Measurements from ENCODE around the gene ATCAY.

Gene ATCAY

DNA sequence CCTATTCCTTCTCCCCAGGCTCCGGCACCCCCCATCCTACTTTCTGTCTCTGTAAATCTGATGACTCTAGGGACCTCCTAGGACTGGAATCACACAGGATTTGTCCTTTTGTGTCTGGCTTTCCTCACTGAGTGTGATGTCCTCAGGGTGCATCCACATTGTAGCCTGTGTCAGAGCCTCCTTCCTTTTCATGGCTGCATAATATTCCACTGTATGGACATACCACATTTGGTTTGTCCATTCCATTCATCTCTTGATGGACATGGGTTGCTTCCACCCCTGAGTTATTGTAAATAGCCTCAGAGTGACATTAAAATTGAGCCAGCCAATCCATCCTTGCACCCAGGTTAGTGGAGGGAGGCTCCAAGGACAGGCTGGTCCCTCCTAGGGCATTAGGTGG lies 29.6 kb downstream of the ATCAY start:
- no peak overlapping the region for H3K27ac ChIP-seq
- no peaks in the 10 kb centered on the region for H3K27me3 ChIP-seq (ENCODE audit: insufficient read depth, low read depth, severe bottlenecking)
- DNase-seq, result no peak
- peaks cover 71% of the 10 kb centered on the region for H3K36me3 ChIP-seq
- no peak overlapping the region for H3K4me3 ChIP-seq (ENCODE audit: low read depth, low read length)
- TF ChIP-seq, protein P1, sequence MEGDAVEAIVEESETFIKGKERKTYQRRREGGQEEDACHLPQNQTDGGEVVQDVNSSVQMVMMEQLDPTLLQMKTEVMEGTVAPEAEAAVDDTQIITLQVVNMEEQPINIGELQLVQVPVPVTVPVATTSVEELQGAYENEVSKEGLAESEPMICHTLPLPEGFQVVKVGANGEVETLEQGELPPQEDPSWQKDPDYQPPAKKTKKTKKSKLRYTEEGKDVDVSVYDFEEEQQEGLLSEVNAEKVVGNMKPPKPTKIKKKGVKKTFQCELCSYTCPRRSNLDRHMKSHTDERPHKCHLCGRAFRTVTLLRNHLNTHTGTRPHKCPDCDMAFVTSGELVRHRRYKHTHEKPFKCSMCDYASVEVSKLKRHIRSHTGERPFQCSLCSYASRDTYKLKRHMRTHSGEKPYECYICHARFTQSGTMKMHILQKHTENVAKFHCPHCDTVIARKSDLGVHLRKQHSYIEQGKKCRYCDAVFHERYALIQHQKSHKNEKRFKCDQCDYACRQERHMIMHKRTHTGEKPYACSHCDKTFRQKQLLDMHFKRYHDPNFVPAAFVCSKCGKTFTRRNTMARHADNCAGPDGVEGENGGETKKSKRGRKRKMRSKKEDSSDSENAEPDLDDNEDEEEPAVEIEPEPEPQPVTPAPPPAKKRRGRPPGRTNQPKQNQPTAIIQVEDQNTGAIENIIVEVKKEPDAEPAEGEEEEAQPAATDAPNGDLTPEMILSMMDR (IDR thresholded peaks at IDR 0.05; ENCODE audit: low read depth, low read length), result no peak
- H3K9me3 ChIP-seq (ENCODE audit: severe bottlenecking), result peaks cover 16% of the 10 kb centered on the region

DNA sequence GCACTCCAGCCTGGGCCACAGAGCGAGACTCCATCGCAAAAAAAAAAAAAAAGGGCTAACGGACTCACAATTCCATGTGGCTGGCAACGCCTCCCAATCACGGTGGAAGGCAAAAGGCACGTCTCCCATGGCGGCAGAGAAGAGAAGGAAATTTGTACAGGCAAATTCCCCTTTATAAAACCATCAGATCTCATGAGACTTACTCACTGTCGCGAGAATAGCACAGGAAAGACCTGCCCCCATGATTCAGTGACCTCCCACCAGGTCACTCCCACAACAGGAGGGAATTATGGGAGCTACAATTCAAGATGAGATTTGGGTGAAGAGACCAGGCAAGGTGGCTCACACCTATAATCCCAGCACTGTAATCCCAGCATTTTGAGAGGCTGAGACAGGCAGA lies 33.7 kb downstream of the ATCAY start:
- DNase-seq, result peak; percentile 19
- peaks cover 74% of the 10 kb centered on the region for H3K36me3 ChIP-seq
- H3K4me3 ChIP-seq (ENCODE audit: low read depth, low read length), result no peak overlapping the region
- no peak overlapping the region for H3K27ac ChIP-seq
- no peaks in the 10 kb centered on the region for H3K27me3 ChIP-seq (ENCODE audit: insufficient read depth, low read depth, severe bottlenecking)
- TF ChIP-seq, protein P1 (IDR thresholded peaks at IDR 0.05; ENCODE audit: low read depth, low read length), result no peak
- H3K9me3 ChIP-seq (ENCODE audit: severe bottlenecking), result peaks cover 16% of the 10 kb centered on the region

DNA sequence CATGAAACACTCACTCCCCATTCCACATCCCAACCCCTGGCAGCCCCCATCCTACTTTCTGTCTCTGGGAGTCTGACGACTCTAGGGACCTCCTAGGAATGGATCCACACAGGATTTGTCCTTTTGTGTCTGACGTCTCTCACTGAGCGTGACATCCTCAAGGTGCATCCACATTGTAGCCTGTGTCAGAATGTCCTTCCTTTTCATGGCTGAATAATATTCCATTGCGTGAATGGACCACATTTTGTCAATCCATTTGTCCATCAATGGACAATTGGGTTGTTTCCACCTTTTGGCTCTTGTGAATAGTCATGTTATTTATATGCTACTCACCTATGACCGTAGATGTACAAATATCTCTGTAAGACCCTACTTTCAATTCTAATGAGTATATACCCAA lies 35.5 kb downstream of the ATCAY start:
- Histone ChIP-seq H3K4me3 (ENCODE audit: low read depth, low read length) (no peak overlapping the region), H3K27ac (no peak overlapping the region), H3K36me3 (peaks cover 73% of the 10 kb centered on the region), H3K27me3 (ENCODE audit: insufficient read depth, low read depth, severe bottlenecking) (no peaks in the 10 kb centered on the region), H3K9me3 (ENCODE audit: severe bottlenecking) (peaks cover 3% of the 10 kb centered on the region)
- no peak for DNase-seq
- TF ChIP-seq, protein P1 (IDR thresholded peaks at IDR 0.05; ENCODE audit: low read depth, low read length), result no peak

DNA sequence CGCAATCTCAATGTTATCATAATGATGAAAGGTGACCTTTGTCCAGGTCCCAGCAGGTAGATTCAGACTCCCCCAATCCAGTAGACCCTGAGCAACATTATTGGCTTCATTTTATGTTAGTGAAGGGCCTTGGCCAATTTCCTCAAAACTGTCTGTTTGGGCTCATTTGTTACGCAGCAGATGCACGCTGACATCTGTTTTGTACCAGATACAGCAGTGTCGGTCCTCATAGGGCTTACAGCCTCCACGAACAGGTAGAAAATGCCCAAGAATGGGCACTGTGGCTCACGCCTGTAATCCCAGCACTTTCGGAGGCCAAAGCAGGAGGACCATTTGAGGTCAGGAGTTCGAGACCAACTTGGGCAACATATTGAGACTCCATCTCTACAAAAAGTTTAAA lies 39.3 kb downstream of the ATCAY start:
- Histone ChIP-seq H3K4me3 (ENCODE audit: low read depth, low read length) (no peak overlapping the region), H3K9me3 (ENCODE audit: severe bottlenecking) (peaks cover 5% of the 10 kb centered on the region), H3K27ac (no peak overlapping the region), H3K36me3 (peaks cover 80% of the 10 kb centered on the region), H3K27me3 (ENCODE audit: insufficient read depth, low read depth, severe bottlenecking) (no peaks in the 10 kb centered on the region)
- DNase-seq, result no peak
- TF ChIP-seq, protein P1 (IDR thresholded peaks at IDR 0.05; ENCODE audit: low read depth, low read length), result no peak

DNA sequence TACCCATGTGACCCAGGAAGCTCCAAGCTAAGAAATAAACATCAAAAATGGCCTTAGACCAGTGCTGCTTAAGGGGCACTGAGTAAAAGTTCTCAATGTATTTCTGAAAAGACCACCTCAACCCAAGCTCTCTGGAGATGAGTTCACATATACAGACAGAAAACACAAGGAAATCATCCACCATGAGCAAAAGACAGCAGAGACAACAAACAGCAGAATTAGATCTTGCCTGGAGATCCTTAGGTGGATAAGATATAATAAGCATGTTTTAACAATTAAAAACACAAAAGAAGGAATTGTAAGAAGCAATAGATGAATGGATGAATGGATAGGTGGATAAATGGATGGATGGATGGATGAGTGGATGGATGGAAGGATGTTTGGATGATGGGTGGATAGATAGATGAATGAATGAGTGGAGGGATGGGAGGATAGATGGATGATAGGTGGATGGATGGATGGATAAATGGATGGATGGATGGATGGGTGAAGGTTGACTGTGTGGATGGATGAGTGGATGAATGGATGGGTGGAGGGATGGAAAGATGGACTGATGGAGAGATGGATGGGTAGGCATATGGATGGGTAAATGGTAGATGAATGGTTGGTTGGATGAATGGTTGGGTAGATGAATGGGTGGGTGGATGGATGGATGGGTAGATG lies 42.7 kb downstream of the ATCAY start:
- Histone ChIP-seq H3K27me3 (ENCODE audit: insufficient read depth, low read depth, severe bottlenecking) (no peaks in the 10 kb centered on the region), H3K9me3 (ENCODE audit: severe bottlenecking) (peaks cover 5% of the 10 kb centered on the region), H3K27ac (no peak overlapping the region), H3K36me3 (peaks cover 64% of the 10 kb centered on the region), H3K4me3 (ENCODE audit: low read depth, low read length) (no peak overlapping the region)
- TF ChIP-seq, protein P1 (IDR thresholded peaks at IDR 0.05; ENCODE audit: low read depth, low read length), result no peak
- no peak for DNase-seq

DNA sequence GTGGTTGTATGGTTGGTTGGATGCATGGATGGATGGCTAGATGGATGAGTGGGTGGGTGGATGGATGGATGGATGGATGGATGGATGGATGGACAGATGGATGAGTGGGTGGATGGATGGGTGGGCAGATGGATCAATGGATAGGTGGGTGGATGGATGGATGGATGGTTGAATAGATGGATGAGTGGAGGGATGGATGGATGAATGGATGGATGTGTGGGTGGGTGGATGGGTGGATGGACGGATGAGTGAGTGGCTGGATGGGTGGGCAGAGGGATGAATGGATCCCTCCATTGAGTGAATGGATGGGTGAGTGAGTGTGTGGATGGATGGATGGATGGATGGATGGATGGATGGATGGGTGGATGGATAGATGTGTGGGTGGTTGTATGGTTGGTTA lies 43.4 kb downstream of the ATCAY start:
- H3K36me3 ChIP-seq, result peaks cover 58% of the 10 kb centered on the region
- TF ChIP-seq, protein P1 (IDR thresholded peaks at IDR 0.05; ENCODE audit: low read depth, low read length), result no peak
- H3K4me3 ChIP-seq (ENCODE audit: low read depth, low read length), result no peak overlapping the region
- H3K9me3 ChIP-seq (ENCODE audit: severe bottlenecking), result peaks cover 5% of the 10 kb centered on the region
- no peaks in the 10 kb centered on the region for H3K27me3 ChIP-seq (ENCODE audit: insufficient read depth, low read depth, severe bottlenecking)
- DNase-seq, result no peak
- no peak overlapping the region for H3K27ac ChIP-seq

Data from WERI-Rb-1 (cell line).